SHP77 treated with DMSO at 0.1 percent for 48 hours (cell line): ENCODE data around the gene SCAMP2.

Source experiments
- DNase-seq: peaks from one replicate; lab custom pipeline; 2025; lab: John Stamatoyannopoulos, UW

Gene SCAMP2

GRCh38 chr15:74837482-74838136 is 35.6 kb downstream of the SCAMP2 start:
- DNase-seq: no peak

GRCh38 chr15:74836846-74837245 is 36.3 kb downstream of the SCAMP2 start:
- DNase-seq: no peak

GRCh38 chr15:74835312-74835823 is 37.8 kb downstream of the SCAMP2 start:
- peak; percentile 23 for DNase-seq

- DNase-seq: no peak
These were observed 39.6 kb downstream of the SCAMP2 start for GRCh38 chr15:74833376-74834107.

GRCh38 chr15:74832826-74833225 is 40.3 kb downstream of the SCAMP2 start:
- DNase-seq: no peak

DNA sequence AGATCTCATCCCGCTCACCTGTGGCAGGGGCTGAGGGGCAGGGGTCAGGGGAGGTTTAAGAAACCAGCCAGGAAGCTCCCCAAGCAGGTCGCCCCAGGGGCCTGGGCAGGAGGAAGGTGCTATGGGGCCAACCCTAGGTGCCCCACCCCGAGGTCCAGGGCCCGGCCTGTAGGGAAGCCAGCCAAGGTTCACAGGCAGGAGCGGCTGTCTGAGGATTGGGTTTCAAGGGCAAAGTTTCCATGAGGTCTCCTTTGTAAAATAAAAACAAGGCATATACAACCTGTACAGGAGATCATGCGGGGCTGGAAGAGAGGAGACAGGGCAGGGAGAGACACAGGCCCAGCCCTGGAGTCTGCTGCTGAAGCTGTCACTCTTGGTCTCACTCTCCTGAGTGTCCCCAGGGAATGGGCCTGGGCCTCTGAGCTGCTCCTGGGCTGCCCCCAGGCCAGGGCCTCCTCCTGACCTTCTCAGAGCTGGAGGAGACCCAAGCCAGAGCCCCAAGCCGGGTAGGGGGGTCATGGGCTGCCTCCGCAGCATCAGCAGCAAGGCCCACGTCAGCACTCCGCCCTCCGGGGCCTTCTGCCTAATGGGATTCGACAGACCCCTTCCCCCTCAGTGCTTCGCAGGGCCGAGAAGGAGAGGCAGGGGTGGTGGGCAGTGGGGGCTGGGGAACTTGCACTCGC is 41.2 kb downstream of the SCAMP2 start:
- no peak for DNase-seq

DNA sequence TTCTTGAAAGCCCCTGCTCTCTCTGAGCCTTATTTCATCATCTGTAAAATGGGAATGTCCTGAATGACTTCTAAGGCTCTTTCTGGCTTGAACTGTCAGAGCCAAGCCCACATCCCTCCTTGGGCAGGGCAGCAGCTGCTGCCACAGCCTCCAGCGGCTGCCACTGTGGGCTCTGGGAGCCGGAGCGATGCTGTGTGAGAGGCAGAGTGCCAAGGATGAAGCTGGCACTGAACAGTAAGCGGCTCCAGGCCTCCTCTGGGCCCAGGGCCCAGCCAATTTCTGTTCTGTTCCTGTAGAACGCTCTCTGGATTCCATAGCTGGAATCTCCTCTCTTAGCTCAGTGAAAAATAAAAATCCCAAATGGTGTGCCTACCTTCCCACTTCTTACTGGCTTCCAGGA is 42.3 kb downstream of the SCAMP2 start:
- DNase-seq: no peak

DNA sequence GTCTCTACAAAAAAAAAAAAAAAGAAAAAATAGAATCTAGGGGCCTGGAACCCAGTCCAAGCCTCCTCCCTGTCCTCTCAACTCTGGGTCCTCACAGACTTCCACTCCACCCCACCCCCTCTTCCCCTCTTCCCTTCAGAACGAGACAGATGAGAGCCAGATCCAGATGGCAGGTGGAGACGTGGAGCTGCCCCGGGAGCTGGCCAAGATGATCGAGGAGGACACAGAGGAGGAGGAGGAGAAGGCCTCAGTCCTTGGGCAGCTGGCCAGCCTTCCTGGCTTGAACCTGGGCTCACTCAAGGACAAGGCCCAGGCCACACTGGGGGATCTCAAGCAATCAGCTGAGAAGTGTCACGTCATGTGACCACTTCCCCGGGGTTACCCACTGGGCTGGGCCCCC is 43.2 kb downstream of the SCAMP2 start:
- DNase-seq: no peak

DNA sequence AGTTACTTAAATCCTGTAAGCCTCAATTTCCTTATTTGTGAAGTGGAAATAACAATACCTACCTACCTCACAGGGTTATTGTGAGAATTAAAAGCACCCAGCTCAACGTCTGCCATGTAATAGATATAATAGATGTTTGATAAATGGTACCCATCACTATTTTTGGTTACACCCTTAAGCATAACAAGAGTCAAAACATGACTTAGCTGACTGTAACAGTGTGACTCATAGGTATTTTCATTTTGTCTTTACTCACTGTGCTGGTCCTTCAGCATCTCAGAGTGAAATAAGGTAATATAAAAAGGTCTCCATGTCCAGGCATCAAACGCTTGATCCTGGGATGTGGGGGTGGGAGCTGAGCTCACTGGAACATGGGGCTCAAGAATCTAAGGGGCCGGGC is 43.7 kb downstream of the SCAMP2 start:
- no peak for DNase-seq

DNA sequence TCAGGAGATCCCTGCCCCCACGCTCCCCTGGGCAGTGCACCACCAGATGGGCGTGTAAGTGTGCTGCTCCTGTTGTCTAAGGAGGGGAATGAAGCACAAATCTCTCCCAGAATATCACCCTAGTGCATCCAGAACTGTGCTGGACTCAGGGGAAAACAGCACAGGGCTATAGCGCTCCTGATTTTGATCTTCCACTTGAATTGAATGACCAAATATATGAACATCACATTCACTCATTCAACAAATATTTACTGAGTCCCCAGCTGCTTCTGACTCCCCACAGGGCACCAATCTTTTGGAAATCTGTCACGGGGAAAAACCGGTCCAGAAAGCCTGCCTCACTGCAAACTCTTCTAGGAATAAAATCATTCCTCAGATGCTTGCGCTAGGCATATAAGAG is 44.3 kb downstream of the SCAMP2 start:
- no peak for DNase-seq

GRCh38 chr15:74827614-74828013 is 45.6 kb downstream of the SCAMP2 start:
- DNase-seq: no peak

DNA sequence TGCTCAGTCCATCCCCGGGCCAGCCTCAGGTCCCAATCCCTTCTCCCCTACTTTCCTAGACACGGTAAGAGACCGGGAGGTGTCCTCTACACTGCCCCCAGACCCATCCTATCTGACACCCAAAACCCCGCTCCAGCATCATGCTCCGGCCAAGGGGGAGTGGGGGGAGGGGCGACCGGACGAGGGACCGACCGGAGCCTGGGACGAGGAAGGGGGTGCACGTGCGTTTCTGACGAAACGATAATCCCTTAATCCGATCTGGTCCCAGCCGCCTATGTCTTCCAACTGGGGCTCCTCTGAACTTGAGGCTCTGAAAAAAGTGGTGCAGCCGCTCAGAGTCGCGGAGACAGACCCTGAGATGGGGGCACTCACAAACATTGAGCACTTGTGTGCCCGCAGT is 46.2 kb downstream of the SCAMP2 start:
- DNase-seq: no peak

GRCh38 chr15:74826364-74826819 is 46.8 kb downstream of the SCAMP2 start, which contains the start of gene CPLX3:
TSS of gene CPLX3 (plus strand) at chr15:74826627. CDS start at chr15:74826704, 77 bp downstream.
- no peak for DNase-seq

- DNase-seq: no peak
These were observed 47.3 kb downstream of the SCAMP2 start for GRCh38 chr15:74825866-74826265.

DNA sequence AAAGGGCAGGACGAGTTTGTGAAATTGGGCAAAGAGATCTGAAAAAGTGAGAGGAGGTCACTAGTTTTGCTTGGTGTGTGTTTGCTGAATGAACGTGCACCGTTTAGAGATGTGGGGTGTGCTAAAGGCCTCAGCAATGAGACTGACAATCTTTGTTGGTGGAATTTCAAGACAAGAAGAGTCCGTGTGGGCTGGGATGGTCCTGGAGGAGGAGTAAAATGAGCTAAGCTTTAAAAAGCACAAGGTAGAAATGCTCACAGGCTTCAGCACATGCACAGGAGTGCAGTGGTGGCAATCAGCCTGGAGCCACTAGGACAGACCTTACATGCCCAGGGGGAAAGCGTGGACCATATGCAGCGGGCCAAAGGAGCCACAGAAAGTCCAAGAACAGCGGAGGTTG is 48.2 kb downstream of the SCAMP2 start:
- DNase-seq: no peak

GRCh38 chr15:74823324-74823723 is 49.8 kb downstream of the SCAMP2 start:
- no peak for DNase-seq

GRCh38 chr15:74822233-74822632 is 50.9 kb downstream of the SCAMP2 start:
- no peak for DNase-seq

DNA sequence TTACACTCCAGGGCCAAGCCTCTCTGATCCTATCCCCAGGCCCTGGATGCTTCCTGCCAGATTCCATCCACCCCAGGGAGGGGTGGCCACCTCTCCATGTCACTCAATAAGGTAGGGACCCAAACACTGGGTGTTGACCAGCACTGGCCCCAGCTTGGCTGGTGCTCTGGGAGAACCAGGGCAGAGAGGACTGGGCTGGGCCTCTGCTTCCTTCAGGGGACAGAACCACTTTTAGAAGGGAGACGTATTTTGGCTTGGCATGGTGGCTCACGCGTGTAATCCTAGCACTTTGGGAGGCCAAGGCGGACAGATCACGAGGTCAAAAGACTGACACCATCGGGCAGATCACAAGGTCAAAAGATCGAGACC is 51.4 kb downstream of the SCAMP2 start:
- no peak for DNase-seq

- DNase-seq: no peak
These were observed 51.9 kb downstream of the SCAMP2 start for GRCh38 chr15:74821091-74821789.

GRCh38 chr15:74820056-74820455 is 53.1 kb downstream of the SCAMP2 start:
- no peak for DNase-seq

GRCh38 chr15:74817370-74817737 is 55.8 kb downstream of the SCAMP2 start:
- DNase-seq: peak; percentile 29

DNA sequence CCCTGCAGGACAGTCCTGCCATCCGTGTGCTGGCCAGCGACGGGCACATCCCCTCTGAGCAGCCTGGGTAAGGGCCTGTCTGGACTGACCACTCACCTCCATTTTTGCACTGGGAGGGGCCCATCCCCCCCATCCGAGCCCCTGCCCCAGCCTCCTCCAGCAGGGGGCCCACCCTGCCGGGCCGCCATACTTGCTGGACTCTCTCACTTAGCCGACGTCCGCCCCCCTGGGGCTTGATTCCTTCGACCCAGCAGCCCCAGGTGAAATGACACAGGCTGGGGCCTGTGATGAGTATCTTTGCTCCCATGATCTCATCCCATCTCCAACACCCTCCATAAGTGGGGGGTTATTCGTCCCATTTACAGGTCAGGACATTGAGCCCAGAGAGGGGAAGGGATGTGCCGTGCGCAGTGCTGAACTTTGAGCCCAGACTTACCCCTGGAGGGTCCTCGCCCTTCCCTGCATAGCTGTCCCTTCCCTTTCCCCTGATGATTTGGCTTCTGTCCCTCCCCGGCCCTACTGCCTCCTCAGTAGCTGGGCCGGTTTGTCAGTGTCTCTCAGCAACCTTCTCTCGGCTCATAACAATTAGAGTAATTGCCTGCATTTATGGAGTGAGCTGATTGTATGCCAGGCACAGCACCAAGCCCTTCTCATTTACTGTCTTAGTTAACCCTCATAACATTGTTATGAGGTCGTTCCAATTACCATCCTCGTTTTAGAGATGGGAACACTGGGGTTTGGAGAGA is 56.4 kb downstream of the SCAMP2 start:
- DNase-seq: no peak
